ENCODE measurements around the gene SRRM5.
"Not testable (repeated sequence)": the region's sequence is repeated elsewhere in the genome, so short reads cannot be mapped to it uniquely, and the experiment has no call there.

The SRRM5 gene

GRCh38 chr19:43640424-43640757, 28.5 kb downstream of the SRRM5 start:
- FAIRE-seq: no peak

GRCh38 chr19:43641333-43641732, 29.4 kb downstream of the SRRM5 start:
- FAIRE-seq: no peak

GRCh38 chr19:43642531-43642930, 30.6 kb downstream of the SRRM5 start:
- FAIRE-seq: no peak

- FAIRE-seq: no peak
Observed at GRCh38 chr19:43643326-43643725, 31.4 kb downstream of the SRRM5 start.

GRCh38 chr19:43644181-43644580, 32.3 kb downstream of the SRRM5 start:
- FAIRE-seq: no peak

GRCh38 chr19:43648633-43649032, 36.7 kb downstream of the SRRM5 start:
- no peak for FAIRE-seq

- no peak for FAIRE-seq
Observed at GRCh38 chr19:43649514-43649913, 37.6 kb downstream of the SRRM5 start.

GRCh38 chr19:43650276-43650675, 38.4 kb downstream of the SRRM5 start:
- not testable (repeated sequence) for FAIRE-seq

GRCh38 chr19:43651758-43652545, 40.1 kb downstream of the SRRM5 start:
- peak; percentile 60 for FAIRE-seq

- FAIRE-seq: no peak
Observed at GRCh38 chr19:43652546-43652874, 40.6 kb downstream of the SRRM5 start.

GRCh38 chr19:43656436-43656835, 44.5 kb downstream of the SRRM5 start:
- no peak for FAIRE-seq

- FAIRE-seq: no peak
Observed at GRCh38 chr19:43658001-43658400, 46.1 kb downstream of the SRRM5 start.

- no peak for FAIRE-seq
Observed at GRCh38 chr19:43658494-43658893, 46.6 kb downstream of the SRRM5 start.

- FAIRE-seq: no peak
Observed at GRCh38 chr19:43660301-43660970, 48.5 kb downstream of the SRRM5 start.

GRCh38 chr19:43660971-43661360, 49.1 kb downstream of the SRRM5 start:
- FAIRE-seq: no peak

GRCh38 chr19:43662487-43662886, 50.6 kb downstream of the SRRM5 start:
- no peak for FAIRE-seq

- no peak for FAIRE-seq
Observed at GRCh38 chr19:43664018-43664417, 52.1 kb downstream of the SRRM5 start.
